ENCODE measurements around the gene BATF.
A peak's percentile ranks its signal among the peaks of the same experiment; 100 is the strongest.

BATF gene

GRCh38 chr14:75501080-75501479 is 21.2 kb upstream of the BATF start:
- DNase-seq: no peak

DNA sequence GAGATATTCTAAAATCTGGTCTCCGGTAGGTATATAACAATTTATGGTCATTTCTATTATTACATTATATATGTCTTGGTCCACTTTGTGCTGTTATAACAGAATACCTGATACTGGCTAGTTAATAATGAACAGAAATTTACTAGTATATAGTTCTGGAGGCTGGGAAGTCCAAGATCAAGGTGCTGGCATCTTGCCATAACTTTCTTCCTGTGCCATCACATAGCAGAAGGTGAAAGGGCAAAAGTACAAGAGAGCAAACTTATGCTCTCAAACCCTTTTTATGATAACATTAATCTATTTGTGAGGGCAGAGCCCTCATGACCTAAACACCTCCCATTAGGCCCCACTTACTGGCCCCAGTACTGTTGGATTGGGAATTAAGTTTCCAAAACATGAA is 17.9 kb upstream of the BATF start:
- DNase-seq: no peak

GRCh38 chr14:75506930-75507329 is 15.3 kb upstream of the BATF start:
- no peak for DNase-seq

GRCh38 chr14:75510547-75510946 is 11.7 kb upstream of the BATF start:
- no peak for DNase-seq

DNA sequence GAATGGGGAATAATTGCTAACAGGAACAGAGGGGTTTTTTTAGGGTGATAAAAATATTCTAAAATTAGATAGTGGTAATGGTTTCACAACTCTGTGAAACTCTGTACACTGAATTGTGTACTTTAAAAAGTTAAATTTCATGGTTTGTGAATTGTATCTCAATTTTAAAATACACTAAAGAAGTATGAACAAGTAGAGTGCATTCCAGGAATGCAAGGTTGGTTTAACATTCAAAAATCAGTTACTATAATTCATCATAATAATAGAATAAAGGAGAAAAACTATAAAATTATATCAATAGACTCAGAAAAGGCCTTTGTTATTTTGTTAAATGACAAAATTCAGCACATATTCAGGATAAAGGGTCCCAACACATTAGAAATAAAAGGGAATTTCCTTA is 11.1 kb upstream of the BATF start:
- no peak for DNase-seq

DNA sequence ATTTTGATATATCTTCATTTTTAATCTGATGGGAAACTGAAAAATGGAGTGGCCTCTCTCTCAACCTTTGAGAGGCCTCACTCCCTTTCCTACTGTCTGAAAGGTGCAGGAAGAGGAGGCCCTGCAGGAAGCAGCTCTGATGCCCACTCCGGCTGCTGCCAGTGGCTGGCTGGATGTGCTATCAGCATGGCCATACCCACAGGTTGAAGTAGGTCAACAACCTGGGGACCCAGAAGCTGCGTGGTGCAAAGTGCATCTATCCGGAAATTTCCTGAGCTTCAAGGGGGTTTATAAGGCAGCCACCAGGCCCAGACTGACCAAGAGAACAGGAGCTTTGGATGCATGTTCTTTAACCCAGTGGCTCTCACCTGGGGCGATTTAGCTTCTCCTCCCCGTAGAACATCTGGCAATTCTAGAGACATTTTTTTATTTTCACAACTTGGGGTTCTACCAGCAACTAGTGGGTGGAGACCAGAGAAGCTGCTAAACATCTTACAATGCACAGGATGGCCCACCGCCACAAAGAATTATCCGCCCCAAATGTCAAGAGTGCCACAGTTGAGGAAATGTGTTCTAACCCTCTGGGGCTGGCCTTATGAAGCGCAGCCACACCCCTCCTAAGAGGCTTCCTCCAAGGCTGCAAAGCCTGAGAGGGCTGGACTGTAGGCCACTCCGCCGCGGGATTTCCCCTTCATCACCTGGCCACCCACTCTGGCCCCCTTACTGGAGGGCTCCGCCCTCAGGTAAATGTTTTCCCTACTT is 8.2 kb upstream of the BATF start:
- DNase-seq: no peak

DNA sequence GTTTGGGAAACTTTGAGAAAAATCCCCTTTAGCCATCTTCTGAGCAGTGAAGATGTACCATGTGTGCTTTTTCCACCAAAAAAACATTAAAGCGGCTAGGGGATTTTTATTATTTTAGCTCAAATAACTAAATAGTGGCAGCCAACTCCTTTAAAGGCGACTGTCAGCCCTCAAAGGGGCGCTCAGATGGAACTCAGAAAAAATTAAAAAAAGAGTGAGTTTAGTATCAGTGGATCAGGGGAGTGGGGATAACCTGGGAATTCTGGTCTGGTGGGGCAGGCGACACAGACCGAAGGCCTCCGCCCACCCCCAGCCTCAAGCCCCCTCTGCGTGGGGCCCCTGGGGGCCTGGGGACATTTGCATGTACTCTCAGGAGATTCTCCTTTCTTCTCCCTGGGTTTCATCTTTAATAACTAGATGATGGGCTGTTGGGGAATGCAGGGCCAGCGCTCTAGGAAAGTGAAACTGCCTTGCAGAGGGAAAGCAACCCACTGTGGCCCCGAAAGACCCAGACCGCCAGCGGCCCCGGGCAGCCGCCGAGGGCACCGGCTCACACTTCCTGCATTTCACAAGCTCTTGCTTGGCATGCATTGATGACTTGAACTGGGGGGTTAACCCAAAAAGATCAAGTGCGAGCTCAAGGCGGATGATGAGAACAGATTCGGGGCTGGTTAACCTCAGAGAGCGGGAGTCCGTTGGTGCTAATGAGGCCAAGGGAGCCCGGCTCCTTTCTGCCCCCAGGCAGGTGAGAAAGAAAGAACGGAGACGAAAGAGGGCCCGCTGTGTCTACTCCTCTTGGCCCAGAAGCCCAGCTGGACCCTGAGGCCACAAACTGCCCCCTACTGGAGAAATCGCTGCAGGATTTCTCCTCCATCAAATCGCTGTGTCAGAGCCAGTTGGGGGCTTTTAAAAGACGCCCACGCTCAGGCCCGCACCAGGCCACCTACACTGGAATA is 7.3 kb upstream of the BATF start:
- DNase-seq: peak in 5 of 14 donors; percentile 15 to 50 (median 40)

GRCh38 chr14:75515629-75515996 is 6.7 kb upstream of the BATF start:
- DNase-seq: peak in 3 of 14 donors; percentile 11 to 41 (median 37)

DNA sequence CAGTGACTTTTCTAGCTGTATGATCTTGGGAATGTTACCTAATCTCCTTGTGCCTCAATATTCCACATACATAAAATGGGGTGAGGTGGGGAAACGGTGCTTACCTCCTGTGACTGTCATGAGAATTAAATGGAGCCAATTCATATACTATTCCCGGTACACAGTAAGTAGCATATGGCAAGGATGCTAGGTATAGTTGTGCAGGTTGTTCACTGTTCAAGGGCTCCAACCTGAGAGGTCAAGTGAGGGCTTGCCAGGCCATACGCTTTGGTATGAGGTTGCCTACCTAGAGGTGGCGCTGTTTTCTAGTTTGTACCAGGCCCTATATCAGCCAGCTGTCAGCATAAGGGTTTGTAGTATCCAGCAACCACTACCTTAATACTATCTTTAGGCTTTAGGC is 3.6 kb upstream of the BATF start:
- no peak for DNase-seq

DNA sequence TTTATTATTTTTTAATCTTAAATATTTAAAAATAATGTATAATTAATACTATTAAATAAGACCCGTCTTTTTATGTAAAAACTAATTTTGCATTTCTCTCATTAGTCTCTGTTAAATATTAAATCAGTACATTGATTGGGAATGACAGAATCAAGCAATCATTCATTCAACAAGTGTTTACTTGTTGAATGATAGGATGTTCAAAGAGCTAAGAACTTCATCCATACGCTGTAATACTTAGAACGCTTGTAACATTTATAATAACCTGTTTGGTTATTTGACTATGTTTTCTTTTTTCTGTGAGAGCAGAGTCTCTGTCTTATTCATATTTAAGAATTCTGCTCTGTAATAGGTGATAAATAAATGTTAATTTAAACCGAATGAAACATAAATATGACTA is 2.9 kb upstream of the BATF start:
- DNase-seq: no peak

DNA sequence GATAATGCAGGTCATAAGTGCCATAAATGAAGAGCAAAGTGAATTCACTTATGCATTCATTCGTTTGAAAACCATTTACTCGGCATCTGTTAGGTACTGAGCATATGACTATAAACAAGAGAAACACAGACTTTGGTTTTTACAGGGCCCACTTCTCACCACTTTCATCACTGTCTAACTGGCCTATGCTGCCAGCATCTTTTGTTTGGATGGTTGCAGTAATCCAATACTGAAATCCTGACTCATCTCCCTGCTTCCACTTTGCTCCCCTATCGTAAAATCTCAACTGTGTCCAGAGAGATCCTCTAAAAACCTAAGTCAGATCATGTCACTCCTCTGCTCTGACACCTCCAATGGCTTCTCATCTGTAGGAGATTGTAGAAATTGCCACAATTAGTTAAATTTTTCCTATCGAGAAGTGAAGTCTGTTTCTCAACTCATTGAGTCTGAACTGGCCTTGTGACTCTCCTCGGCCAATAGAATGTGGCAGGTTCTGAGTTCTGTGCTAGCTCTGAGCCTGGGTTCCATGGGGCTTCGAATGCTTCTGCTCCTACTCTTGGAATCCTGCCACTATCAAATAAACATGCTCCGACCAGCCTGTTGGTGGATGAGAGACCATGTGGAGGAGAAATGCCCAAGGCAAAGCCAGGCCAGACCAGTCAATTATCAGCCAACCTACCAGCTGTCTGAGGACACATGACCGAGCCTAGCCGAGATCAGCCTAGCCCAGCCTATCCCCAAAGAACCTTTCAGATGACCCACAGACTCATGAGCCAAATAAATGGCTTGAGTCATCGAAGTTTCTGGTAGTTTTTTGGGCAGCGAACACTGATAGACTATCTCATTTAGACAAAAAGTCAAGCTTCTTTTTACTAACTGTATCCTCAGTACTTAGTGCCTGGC is 2.2 kb upstream of the BATF start:
- no peak for DNase-seq

DNA sequence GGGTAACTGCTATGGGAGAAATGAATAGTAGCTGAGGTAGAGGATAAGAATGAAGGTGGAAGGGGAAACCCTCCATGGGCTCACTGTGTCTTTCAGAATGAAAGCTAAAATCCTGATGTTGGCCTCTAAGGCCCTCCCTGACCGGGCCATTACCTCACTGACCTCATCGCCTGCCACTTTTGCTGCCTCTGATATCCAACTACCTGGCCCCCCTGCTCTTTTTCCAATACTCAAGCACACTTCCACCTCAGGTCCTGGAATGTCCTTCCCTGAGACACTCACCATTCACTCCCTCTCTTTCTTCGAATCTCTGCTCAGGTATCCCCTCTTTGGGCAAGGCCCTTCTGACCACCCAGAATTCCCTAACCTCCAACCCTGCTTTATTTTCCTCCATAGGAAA is 1.4 kb upstream of the BATF start:
- DNase-seq: no peak

DNA sequence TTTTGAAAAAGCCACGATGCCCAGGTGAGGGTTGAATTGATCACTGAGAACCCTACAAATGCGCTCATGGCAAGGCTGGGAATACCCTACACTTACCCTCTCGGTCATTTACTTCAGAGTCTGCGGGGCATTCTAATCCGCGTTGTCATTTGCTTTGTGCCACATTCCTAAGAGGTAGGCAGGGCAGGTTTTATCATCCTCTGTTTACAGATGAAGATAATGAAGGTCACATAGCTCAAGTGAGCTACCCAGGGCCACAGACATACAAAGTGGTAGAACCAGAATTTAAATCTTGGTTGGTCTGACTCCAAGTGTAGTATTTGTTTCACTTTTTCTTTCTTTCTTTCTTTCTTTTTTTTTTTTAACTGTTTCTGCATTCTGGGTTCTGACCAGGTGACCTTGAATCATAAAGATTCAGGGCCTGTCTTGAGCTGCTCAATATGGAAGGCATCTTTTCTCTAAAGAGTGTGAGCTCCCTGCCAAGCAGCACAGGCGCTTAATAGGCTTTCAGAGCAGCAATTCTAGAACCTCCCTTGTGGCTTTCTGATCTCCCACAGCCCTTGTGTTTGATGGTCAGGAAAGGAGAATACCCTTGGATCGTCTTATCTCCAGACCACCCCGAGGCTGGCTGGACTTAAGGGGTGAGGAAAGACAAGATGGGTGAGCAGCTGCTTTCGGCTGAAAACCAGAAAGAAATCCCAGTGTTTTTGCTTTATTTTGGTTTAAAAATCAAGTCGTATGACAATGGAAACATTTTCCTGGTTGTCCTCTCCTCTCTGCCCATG is 662 bp upstream of the BATF start:
- no peak for DNase-seq

DNA sequence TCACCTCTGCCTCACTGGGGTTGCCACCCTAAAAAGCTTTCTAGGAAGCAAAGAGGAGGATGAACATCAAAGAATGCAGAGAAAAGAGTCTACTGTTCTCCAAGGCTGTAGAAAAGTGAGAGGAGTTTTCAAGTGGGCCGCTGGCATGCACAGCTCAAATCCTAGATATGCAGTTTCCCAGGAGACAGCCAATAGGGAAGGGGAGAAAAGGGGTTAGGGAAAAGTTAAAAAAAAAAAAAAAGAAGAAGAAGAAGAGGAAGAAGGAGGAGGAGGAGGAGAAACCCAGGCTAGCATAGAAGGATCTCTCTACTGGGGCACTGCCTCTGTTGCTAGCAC is 682 bp downstream of the BATF start:
- no peak for DNase-seq

GRCh38 chr14:75523771-75524171 is 1.5 kb downstream of the BATF start:
- DNase-seq: no peak

- no peak for DNase-seq
Observed at GRCh38 chr14:75525969-75526368, 3.7 kb downstream of the BATF start.

- DNase-seq: no peak
Observed at GRCh38 chr14:75527449-75528163, 5.3 kb downstream of the BATF start.

- no peak for DNase-seq
Observed at GRCh38 chr14:75531256-75531655, 9.0 kb downstream of the BATF start.

- no peak for DNase-seq
Observed at GRCh38 chr14:75531660-75532317, 9.5 kb downstream of the BATF start.

DNA sequence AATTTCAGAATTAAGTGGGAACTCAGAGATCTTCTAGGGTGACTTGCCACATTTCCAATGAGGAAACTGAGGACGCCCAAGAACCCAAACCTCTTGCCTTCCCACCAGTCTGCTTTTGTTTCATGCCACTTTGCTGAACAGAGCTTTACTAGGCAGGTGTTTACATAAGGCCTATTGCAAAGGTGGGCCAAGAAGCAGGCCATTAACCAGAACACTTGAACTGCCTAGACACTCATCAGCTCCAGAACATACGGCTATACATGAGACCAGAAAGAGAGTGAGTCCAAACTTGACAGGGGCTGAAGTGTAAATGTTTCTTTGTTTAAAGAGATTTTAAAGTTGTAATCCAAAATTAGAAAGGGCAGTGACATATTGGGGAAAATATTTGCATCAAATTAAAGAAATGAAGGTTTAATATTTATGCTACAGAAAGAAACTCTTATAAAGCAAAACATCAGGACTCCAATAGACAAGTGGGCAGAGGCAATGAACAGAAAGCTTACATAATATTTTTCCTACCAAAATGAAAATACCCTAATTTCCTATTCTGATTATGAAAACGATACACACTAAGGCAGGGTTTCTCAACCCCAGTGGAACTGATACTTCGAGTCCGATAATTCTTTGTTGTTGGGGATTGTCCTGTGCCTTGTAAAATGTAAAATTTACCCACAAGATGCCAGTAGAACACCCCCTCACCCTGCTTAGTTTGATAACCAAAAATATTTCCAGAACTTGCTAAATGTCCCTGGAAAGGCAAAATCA is 11.7 kb downstream of the BATF start:
- DNase-seq: no peak

Data from C1 segment of cervical spinal cord (tissue), 14 donors.